GM19240 (cell line): ENCODE measurements around the gene DDC.
"Not testable (repeated sequence)": the region's sequence is repeated elsewhere in the genome, so short reads cannot be mapped to it uniquely, and the experiment has no call there.

Experiments used
- DNase-seq: peaks from one replicate; pipeline ENCODE4 v3.0.0; 2011; ENCODE audit warnings: low spot score; ENCODE audit not compliant: insufficient read length

Gene DDC

DNA sequence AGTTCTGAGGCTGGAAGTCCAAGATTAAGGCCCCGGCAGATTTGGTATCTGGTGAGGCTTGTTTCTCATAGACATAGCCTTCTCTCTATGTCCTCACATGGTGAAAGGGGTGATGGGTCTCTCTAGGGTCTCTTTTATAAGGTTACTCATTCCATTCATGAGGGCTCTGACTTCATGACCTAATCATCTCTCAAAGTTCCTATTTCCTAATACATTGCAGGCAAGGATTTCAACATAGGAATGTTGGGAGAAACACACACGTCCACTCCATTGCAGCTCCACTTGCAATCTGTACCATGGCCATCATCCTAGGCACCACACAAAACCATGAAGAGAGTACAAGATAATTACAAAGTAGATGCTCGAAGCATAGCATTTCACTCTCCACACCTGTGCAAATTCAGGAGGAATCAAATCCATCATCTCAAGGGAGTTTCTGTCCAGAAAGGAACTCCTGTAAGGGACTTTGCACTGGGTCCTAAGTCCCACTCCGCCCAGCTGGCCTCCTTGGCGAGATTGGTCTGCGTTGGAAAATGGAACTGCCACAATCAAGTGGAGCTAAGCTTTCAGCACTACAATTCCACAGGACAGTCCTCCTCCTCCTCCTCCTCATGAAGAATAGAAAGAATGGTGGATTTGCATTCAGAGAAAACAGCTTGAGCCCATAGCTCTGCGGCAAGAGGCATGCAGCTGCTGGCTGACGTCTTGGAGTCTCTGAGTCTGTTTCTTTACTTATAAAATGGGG is 8.8 kb downstream of the DDC start:
- no peak for DNase-seq

GRCh38 chr7:50555594-50556140 is 9.5 kb downstream of the DDC start:
- DNase-seq: no peak

- DNase-seq: no peak
Measured at GRCh38 chr7:50554431-50555322, 10.5 kb downstream of the DDC start.

- no peak for DNase-seq
Measured at GRCh38 chr7:50553973-50554372, 11.2 kb downstream of the DDC start.

- no peak for DNase-seq
Measured at GRCh38 chr7:50552921-50553320, 12.3 kb downstream of the DDC start.

DNA sequence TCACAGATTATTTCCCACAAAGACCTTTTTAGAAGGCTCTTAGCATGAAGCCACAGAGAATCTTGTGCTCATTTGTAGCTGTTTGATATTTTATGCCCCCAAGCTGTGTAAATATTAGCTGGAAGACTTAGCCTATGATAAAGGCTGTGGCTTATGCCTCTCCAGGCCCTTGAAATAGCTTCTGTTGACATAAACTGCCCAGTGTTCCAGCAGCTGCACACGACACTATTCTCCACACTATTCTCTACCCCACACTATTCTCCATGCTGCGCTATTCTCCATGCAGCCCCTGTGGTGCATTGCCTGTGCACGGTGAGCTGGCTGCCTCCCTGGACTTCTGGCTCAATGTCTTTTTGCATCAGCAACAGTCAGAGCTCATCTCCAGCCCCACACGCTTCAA is 13.1 kb downstream of the DDC start:
- DNase-seq: no peak

DNA sequence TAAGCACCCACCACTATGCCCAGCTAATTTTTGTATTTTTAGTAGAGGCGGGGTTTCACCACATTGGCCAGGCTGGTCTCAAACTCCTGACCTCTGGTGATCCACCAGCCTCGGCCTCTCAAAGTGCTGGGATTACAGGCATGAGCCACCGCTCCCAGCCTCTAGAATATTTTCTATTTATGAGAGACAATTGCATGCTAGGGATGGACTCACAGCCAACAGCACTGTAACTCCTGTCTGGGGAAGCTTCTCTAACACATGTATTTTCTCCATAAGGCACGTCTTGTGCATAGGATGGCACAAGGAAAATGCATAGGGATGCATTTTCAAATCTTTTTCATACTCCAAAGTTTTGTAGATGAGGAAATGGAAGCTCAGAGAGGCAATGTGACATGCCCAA is 19.6 kb downstream of the DDC start:
- DNase-seq: not testable (repeated sequence)

DNA sequence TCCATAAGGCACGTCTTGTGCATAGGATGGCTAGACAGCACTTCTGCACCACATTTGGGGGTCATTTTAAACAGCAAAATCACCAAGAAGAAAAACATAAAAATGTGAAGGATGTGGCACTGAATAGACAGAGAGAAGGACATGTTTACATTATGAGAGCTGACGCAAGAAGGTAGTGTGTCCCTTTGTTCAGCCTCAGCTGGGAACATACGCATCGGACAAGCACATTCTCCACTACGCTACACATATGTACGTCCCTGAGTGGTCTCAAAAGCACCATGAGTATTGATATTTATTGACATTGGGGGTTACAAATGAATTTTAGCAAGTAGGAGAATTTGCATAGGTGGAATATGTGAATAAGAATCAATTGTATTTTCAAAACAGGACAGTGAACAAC is 20.2 kb downstream of the DDC start:
- no peak for DNase-seq

DNA sequence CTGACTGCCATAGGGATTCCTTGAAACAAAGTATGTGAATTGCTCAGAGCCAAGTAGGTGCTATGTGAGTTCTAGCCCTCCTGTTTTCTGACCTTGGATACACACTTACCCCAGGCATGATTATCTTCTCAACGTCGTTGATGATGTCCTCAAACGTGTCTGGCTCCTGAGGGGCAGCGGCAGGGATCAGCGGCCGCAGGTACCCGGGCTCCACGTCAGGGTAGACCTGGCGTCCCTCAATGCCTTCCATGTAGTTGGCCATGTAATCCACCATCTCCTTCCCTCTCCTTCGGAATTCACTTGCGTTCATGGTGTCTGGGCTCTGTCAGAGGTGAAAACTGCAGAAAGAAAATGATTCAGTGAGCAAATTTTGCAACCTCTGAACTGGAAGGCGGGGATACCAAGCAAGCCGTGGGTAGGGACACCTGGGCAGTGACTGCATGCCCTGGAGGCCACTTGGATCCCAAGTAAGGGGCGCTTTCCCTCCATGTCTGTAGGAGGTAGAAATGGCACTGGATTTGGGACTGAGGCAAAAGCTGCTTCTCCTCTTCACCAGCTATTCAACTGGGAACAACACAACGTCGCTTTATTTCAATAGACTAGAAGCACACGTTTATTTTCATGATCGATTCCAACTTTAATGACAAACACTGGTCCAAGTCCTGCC is 21.3 kb downstream of the DDC start:
- no peak for DNase-seq

DNA sequence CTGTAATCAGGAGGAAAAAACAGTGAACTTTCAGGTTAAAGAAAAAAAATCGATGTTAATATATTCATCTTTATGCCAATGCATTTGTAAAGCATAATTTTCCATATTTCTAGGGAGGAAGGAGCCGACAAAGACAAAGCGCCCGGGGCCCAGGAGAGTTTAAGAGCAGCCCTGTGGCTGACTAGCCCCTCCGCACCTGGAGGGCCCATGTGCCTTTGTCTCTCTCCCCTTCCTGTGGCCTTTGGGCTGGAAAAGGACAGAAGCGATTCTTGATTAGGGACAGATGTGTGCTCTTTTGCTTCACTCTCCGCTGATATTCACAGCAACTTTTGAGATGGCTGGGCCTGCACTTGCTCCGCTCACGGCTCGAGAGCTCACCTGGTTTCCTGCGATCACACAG is 23.1 kb downstream of the DDC start:
- DNase-seq: no peak

DNA sequence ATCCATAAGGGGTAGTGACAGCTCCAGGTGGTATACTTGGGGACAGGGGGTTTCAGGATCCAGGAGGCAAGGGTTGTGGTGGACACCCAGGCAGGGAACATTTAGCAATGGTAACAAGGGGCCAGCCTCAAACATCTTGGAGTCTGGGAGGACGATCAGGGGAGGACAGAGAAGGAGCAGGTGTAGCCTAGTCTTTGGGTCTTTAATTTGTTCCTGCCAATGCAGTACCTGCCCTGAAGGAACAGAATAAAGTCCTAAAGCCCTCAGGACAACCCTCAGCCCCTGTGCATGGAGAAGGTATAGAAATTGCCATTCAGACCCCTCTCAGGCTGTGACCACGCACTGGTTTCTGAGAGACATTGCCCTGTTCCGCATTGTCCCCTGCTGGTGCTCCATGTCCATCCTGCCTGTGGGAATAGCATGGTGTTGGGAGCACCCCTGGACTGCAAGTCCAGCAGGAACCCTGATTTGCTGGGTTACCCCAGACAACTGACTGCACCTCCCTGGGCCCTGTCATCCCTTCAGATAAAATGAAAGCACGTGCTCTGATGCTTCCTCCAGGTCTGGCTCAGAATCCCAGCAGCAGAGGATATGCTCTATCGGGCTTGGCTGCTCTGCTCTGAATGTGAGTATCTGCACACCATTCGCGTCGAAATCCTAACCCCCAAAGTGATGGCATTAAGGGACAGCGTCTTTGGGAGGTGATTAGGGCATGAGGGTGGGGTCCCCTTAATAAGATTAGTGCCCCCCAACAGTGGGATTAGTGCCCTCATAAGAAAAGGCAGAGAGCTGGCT is 24.2 kb downstream of the DDC start:
- no peak for DNase-seq

DNA sequence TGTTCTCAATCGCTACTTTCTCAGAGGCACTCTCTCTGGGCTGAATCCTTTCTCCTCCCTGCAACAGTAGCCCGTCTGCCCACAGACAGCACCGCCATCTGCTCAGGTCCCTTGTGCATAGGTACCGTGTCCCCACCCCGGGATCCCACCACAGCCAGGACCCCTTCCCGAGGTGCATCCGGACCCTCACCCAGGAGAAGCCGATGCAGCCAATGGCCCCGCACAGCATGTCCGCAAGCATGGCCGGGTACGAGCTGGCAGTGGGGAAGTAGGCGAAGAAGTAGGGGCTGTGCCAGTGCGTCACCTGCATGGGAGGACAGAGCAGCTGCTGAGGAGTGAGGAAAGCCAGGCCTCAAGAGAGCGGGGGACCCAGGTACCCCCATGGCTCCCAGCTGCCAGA is 25.5 kb downstream of the DDC start:
- no peak for DNase-seq

- no peak for DNase-seq
Measured at GRCh38 chr7:50538478-50538877, 26.7 kb downstream of the DDC start.

- no peak for DNase-seq
Measured at GRCh38 chr7:50537417-50537816, 27.8 kb downstream of the DDC start.

- DNase-seq: not testable (repeated sequence)
Measured at GRCh38 chr7:50535291-50535711, 29.9 kb downstream of the DDC start.

DNA sequence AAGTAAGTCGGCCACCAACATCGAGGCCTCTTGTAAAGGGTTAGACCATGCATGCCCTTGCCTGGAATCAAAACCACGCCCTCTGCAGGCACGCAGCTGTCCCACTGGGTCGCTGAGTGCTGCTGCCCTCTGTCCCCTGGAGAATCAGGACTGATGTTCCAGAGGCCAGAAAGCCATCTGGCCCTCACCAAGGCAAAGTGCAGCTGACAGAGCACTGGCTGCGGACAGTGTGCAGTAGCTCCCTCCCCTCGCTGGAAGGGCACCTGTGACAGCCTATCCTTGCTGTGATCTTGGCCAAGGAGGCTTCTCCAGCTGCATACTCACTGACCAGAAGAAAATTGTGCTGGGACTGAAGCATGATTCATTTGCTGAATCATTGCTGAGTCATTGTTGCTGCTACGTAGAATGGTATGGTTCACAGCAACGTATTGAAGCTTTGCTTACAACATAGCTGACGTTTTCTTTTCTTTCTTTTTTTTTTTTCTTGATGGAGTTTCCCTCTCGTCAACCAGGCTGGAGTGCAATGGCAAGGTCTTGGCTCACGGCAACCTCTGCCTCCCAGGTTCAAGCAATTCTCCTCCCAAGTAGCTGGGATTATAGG is 30.4 kb downstream of the DDC start:
- no peak for DNase-seq

DNA sequence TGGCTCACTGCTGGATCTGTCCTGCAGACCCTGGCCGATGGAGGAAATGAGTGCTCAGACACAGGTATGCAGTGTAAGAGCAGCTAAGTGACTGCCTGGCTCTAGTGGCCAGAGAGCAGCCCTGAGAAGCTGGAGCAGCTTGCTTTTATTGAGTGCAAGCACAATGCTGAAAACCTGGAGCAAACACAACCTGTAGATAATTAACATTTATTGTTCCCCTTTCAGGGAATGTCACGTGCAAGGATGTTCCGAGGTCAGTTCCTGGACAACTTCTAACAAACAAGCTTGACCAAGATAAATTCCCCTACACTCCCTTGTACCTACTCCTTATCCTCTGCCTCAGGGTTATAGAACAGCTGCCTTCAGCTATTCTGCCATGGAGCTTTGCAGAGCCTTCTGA is 31.3 kb downstream of the DDC start:
- DNase-seq: no peak

DNA sequence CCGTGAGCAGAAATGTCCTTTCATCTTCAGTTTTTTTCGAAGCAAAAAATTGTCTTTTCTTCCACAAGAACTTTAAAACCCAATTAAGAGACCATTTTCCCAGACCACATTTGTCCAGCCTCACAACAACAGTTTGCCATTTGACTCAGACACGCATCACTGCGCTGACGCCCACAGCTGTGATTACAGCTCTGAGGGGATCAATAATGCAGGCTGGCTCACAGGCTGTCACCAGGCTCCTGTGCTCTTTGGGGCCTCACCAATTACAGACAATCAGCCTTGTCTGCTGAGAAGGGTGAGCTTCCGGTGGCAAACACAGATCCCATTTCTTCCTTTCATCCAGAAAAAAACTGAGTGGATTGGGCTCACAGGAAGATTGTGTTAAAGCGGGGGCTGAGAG is 33.3 kb downstream of the DDC start:
- DNase-seq: no peak

DNA sequence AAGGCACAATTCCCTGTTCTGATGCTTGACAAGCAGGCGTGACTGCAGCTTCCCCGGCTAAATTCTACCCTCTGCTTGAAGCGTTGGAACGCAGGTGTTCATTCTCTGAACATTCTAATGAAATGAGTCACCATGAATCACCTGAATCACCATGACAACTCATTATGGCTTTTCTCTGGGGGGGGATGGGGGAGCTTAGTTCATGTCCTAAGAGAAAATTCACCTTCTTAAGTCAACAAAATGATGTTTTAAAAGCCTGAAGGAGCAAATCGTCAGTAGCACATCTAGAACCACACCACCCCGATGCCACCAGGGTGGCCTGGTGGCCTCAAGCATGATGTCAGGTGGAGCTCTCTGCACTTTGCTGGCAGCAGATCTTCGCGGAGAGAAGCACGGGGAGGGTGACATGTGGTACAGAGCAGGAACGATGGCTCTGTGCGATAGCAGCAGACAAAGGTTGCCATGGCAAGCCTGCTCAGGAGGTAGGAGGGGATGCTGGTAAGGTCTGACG is 33.7 kb downstream of the DDC start:
- DNase-seq: no peak

GRCh38 chr7:50530766-50531165 is 34.4 kb downstream of the DDC start:
- no peak for DNase-seq
